T-helper 17 cell (primary cell): ENCODE results near the gene ACOT6. TPM values are rescaled to one million over a fixed set of nuclear protein-coding genes. Genes with fewer than 3 reads are reported as not detected.
"Not testable (repeated sequence)": the region's sequence is repeated elsewhere in the genome, so short reads cannot be mapped to it uniquely, and the experiment has no call there.

Experiments used
- ATAC-seq: fragments of 150-1000 bp; cut with Tn5 transposase; 2 replicates; pipeline ENCODE4 v1.10.0; 2021; ENCODE audit warnings: mild to moderate bottlenecking, moderate library complexity
- DNase-seq, 3 donors: peaks; one replicate each; pipeline versions ENCODE4 v3.0.0 to v3.0.0-alpha.2; 2020 to 2021
- H3K9me3 ChIP-seq: one replicate; pipeline ENCODE4 v1.7.0; 2013; ENCODE audit warnings: low read length, mild to moderate bottlenecking; ENCODE audit not compliant: control insufficient read depth, poor library complexity, severe bottlenecking
- H3K27ac Mint-ChIP-seq: one replicate; pipeline ENCODE4 v1.8.0; 2022; ENCODE audit warnings: mild to moderate bottlenecking, moderate library complexity, mixed read lengths
- H3K27me3 Mint-ChIP-seq: one replicate; pipeline ENCODE4 v1.8.0; 2022; ENCODE audit warnings: mixed read lengths
- H3K36me3 Mint-ChIP-seq: one replicate; pipeline ENCODE4 v1.8.0; 2022; ENCODE audit warnings: low read depth, mixed read lengths
- H3K4me1 Mint-ChIP-seq: one replicate; pipeline ENCODE4 v1.8.0; 2022; ENCODE audit warnings: mild to moderate bottlenecking, mixed read lengths
- H3K4me3 Mint-ChIP-seq: one replicate; pipeline ENCODE4 v1.8.0; 2022; ENCODE audit warnings: mild to moderate bottlenecking, moderate library complexity, mixed read lengths
- total RNA-seq, 4 donors: library from RNA in 2 of 4; stranded (reverse) in 2 of 4; gene quantifications; one replicate each; pipeline ENCODE4 v1.2.3 and lab custom pipeline; 2022 to 2026

The ACOT6 gene
- total RNA-seq, 2 donors from 2014 or later = not detected

DNA sequence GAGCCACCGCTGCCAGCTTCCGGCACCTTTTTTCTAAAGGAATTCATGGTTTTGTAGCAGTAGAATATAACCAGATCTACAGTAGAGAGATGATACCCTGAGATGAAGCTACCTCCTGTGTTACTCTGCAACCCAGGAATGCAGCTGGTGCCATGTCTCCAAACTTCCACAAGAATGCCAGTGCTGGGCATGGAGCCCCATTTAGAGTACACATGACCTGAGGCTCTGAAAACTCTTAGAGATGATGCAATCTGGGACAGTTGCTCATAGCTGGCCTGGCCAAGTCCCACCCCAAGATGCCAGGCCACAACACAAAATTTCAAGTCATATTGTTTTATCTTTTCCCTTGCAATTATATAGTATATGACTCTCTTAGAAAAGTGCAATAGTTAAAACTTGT lies 35.1 kb upstream of the ACOT6 start:
- H3K9me3 ChIP-seq, H3K27me3 Mint-ChIP-seq, ATAC-seq, DNase-seq, H3K4me1 Mint-ChIP-seq, H3K36me3 Mint-ChIP-seq, H3K27ac Mint-ChIP-seq, H3K4me3 Mint-ChIP-seq: not testable (repeated sequence)

GRCh38 chr14:73582102-73582979 lies 30.0 kb upstream of the ACOT6 start:
- H3K27me3 Mint-ChIP-seq, ATAC-seq: not testable (repeated sequence)

DNA sequence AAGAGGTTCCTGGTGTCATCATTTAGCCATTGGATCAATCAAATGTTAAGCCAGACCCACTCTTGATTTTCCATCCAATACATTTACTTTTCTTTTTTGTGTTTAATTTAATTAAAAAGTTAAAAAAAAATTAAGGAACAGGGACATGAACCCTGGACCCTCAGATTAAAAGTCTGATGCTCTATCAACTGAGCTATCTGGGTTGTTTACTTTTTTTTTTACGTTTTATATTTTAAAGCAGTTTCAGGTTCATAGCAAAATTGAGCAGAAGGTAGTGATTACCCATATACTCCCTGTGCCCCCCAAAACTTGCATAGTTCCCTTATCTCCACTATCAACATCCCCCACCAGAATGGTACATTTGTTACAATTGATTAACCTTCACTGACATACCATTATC lies 23.6 kb upstream of the ACOT6 start:
- Mint-ChIP-seq H3K36me3 (peaks cover 2% of the 10 kb centered on the region), H3K4me1 (peaks cover 8% of the 10 kb centered on the region), H3K4me3 (no peak overlapping the region), H3K27ac (no peak overlapping the region), H3K27me3 (no peaks in the 10 kb centered on the region)
- DNase-seq (no peak), ATAC-seq (no peak)
- H3K9me3 ChIP-seq = no peaks in the 10 kb centered on the region

More at GRCh38 chr14:73582102-73582979, 30.0 kb upstream of the ACOT6 start:
- not testable (repeated sequence) for DNase-seq, H3K4me3 Mint-ChIP-seq, H3K36me3 Mint-ChIP-seq, H3K27ac Mint-ChIP-seq, H3K9me3 ChIP-seq, H3K4me1 Mint-ChIP-seq

DNA sequence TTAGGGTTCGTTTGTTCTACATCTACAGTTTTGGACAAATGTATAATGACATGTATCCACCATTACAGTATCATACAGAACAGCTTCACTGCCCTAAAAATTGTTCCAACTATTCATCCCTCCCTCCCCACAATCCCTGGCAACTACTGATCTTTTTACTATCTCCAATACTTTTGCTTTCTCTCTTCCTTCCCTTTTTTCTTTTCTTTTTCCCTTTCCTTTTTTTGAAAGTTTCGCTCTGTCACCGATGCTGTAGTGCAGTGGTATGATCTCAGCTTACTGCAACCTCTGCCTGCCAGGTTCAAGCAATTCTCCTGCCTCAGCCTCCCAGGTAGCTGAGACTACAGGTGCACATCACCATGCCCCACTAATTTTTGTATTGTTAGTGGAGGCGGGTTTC lies 23.2 kb upstream of the ACOT6 start:
- DNase-seq (no peak), ATAC-seq (no peak)
- Mint-ChIP-seq H3K27me3 (no peaks in the 10 kb centered on the region), H3K36me3 (peaks cover 2% of the 10 kb centered on the region), H3K27ac (no peak overlapping the region), H3K4me3 (no peak overlapping the region), H3K4me1 (peaks cover 8% of the 10 kb centered on the region)
- H3K9me3 ChIP-seq = no peaks in the 10 kb centered on the region

GRCh38 chr14:73590673-73591004 lies 21.7 kb upstream of the ACOT6 start:
- not testable (repeated sequence) for H3K27me3 Mint-ChIP-seq

DNA sequence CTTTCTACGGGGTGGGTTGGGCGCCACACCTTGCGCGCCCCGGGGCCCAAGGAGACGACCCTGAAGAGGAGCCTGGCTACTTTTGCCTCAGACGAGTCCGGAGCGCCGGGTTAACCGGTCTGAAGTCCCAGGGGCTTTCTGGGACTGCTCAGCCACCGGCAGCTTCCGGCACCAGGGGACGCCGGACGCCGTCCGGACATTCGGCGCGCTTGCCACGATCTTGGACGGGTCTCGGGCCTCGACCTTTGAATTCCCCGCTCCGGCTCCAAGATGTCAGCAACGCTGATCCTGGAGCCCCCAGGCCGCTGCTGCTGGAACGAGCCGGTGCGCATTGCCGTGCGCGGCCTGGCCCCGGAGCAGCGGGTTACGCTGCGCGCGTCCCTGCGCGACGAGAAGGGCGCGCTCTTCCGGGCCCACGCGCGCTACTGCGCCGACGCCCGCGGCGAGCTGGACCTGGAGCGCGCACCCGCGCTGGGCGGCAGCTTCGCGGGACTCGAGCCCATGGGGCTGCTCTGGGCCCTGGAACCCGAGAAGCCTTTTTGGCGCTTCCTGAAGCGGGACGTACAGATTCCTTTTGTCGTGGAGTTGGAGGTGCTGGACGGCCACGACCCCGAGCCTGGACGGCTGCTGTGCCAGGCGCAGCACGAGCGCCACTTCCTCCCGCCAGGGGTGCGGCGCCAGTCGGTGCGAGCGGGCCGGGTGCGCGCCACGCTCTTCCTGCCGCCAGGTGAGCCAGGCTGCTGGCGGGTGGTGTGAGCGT lies 20.4 kb upstream of the ACOT6 start, which contains the start of gene ACOT4:
ACOT4 (plus strand) TSS at position 184 of the 760 bp plus-strand sequence; CDS start at position 271, 87 bp downstream.
- H3K36me3 Mint-ChIP-seq = peaks cover 2% of the 10 kb centered on the region
- no peaks in the 10 kb centered on the region for H3K27me3 Mint-ChIP-seq
- H3K4me1 Mint-ChIP-seq = peaks cover 6% of the 10 kb centered on the region
- H3K4me3 Mint-ChIP-seq = peak within 1 kb of the TSS; percentile 77
- H3K27ac Mint-ChIP-seq = peak within 1 kb of the TSS; percentile 24
- DNase-seq (peak; percentile 23 to 46 (median 43)), ATAC-seq (peak; percentile 92)
- H3K9me3 ChIP-seq = no peaks in the 10 kb centered on the region

More at GRCh38 chr14:73590673-73591004, 21.7 kb upstream of the ACOT6 start:
- not testable (repeated sequence) for ATAC-seq, H3K36me3 Mint-ChIP-seq, H3K4me1 Mint-ChIP-seq, H3K27ac Mint-ChIP-seq, H3K9me3 ChIP-seq, DNase-seq
- peak overlapping the region; percentile 77 for H3K4me3 Mint-ChIP-seq

DNA sequence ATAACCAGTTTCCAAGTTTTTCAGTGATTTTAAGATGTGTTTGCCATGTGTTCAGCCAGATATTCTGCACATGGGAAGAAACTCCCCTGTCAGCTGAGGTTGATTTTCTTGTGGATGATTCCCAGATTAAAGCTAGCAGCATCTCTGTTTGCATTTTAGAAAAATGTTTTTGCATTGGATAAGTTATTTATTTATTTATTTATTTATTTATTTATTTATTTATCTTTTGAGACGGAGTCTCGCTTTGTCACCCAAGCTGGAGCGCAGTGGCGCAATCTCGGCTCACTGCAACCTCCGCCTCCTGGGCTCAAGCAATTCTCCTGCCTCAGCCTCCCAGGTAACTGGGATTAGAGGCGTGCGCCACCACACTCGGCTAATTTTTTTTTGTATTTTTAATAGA lies 17.8 kb upstream of the ACOT6 start:
- Mint-ChIP-seq H3K27ac (no peak overlapping the region), H3K27me3 (no peaks in the 10 kb centered on the region)

DNA sequence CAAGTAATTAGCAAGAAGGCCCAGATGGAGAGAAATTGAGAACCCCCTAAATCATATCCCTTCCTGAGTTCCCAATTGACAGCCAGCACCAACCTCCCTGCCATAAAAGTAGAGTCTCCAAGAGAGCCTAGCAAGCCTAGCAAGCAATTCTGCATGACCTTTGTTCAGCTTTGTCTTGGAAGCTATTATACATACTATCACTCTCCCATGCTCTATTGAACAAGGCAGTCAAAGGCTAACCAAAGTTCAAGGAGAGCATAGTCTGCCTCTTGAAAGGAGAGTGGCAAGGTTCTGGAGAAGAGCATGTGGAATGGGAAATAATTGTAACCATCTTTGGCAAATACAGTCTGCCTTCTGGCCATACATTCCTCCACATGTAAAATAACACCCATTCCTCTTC lies 12.8 kb upstream of the ACOT6 start:
- DNase-seq (no peak), ATAC-seq (no peak)
- Mint-ChIP-seq H3K27ac (no peak overlapping the region), H3K4me1 (no peaks in the 10 kb centered on the region), H3K27me3 (no peaks in the 10 kb centered on the region), H3K4me3 (no peak overlapping the region), H3K36me3 (no peaks in the 10 kb centered on the region)
- H3K9me3 ChIP-seq = no peaks in the 10 kb centered on the region

More for the DNA sequence above, 17.8 kb upstream of the ACOT6 start:
- ATAC-seq (no peak), DNase-seq (no peak)
- H3K9me3 ChIP-seq = no peaks in the 10 kb centered on the region
- Mint-ChIP-seq H3K4me1 (peaks cover 6% of the 10 kb centered on the region), H3K36me3 (no peaks in the 10 kb centered on the region), H3K4me3 (no peak overlapping the region)

DNA sequence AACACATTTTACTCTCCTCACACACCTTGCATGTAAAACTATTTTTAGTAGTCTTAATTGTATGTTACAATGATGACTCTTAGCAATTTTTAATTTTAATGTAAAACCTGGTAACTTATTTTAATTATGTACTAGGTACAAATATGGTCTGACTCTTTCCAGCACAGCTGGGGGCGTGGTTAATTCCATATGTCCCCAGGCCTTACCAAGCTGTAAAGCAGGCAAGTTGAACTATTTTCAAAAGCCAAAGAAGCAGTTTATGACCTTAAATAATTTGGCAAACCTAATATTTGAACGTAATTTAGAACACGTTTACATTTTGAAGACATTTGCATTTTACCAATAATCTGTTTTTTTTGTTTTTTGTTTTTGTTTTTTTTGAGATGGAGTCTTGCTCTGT lies 9.3 kb upstream of the ACOT6 start:
- ATAC-seq (no peak), DNase-seq (no peak)
- no peaks in the 10 kb centered on the region for H3K4me1 Mint-ChIP-seq
- no peaks in the 10 kb centered on the region for H3K9me3 ChIP-seq
- H3K36me3 Mint-ChIP-seq = no peaks in the 10 kb centered on the region
- no peak overlapping the region for H3K4me3 Mint-ChIP-seq
- peaks cover under 1% of the 10 kb centered on the region for H3K27me3 Mint-ChIP-seq
- no peak overlapping the region for H3K27ac Mint-ChIP-seq

- Mint-ChIP-seq H3K27me3 (peaks cover 9% of the 10 kb centered on the region), H3K36me3 (no peaks in the 10 kb centered on the region), H3K4me1 (no peaks in the 10 kb centered on the region), H3K4me3 (no peak overlapping the region), H3K27ac (no peak overlapping the region)
- no peak for DNase-seq
- no peak for ATAC-seq
- no peaks in the 10 kb centered on the region for H3K9me3 ChIP-seq
These were observed 6.0 kb upstream of the ACOT6 start for GRCh38 chr14:73606271-73606670.

DNA sequence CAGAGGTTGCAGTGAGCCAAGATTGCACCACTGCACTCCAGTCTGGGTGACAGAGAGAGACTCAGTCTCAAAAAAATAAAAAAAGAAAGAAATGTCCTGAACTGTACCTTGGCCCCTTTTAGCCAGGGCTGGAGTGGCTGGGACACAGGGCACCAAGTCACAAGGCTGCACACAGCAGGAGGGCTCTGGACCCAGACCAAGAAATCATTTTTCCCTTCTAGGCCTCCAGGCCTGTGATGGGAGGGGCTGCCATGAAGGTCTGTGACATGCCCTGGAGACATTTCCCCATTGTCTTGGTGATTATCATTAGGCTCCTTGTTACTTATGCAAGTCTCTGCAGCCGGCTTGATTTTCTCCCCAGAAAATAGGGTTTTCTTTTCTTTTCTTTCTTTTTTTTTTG lies 5.1 kb upstream of the ACOT6 start:
- Mint-ChIP-seq H3K4me3 (no peak overlapping the region), H3K4me1 (peaks cover 2% of the 10 kb centered on the region), H3K27me3 (peaks cover 9% of the 10 kb centered on the region), H3K27ac (no peak overlapping the region), H3K36me3 (no peaks in the 10 kb centered on the region)
- no peaks in the 10 kb centered on the region for H3K9me3 ChIP-seq
- ATAC-seq (no peak), DNase-seq (no peak)

DNA sequence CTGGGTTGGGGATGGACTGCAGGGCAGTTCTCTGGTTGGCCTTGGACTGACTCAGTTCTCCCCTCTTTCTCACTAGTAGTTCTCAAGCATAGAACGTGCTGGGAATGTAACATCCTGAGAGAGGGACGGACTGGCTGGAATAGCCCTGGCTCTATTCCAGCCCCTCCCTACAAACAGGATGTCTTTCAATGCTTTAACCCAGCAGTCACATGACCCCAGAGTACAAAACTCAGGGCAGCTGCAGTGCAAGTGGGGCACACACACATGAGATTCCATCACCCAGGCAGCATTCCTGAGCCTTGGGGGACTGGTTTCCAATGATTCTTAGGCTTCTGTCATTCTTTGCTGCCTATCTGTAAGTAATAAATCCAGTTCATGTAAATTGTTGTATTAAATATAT lies 1.6 kb upstream of the ACOT6 start:
- Mint-ChIP-seq H3K4me3 (no peak overlapping the region), H3K27ac (no peak overlapping the region), H3K36me3 (no peaks in the 10 kb centered on the region), H3K27me3 (peaks cover 9% of the 10 kb centered on the region), H3K4me1 (peaks cover 2% of the 10 kb centered on the region)
- DNase-seq = no peak
- H3K9me3 ChIP-seq = no peaks in the 10 kb centered on the region
- no peak for ATAC-seq

DNA sequence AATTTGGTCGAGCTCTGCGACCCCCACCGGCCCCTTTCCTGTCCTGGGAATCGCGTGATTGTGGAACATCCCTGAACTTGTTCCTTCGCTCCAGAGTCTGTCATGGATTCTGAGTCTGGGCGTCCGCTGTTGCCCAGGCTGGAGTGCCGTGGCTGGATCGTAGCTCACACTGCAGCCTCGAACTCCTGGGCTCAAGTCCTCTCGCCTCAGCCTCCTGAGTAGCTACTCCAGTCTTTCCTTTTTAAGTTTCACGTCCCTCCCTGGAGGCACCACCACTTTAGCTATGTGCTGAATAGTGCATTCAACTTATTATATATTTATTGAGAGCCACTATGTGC lies 698 bp downstream of the ACOT6 start:
- Mint-ChIP-seq H3K4me1 (peaks cover 2% of the 10 kb centered on the region), H3K27me3 (peaks cover 9% of the 10 kb centered on the region), H3K27ac (peak overlapping the region; percentile 59), H3K4me3 (peak overlapping the region; percentile 90), H3K36me3 (no peaks in the 10 kb centered on the region)
- no peak for DNase-seq
- no peaks in the 10 kb centered on the region for H3K9me3 ChIP-seq
- peak; percentile 5 for ATAC-seq
